Measurements from ENCODE around the gene AAMDC. TPM values are rescaled to one million over a fixed set of nuclear protein-coding genes. Genes with fewer than 3 reads are reported as not detected.
A peak's percentile ranks its signal among the peaks of the same experiment; 100 is the strongest.

Gene AAMDC
- 13.1 and 19.0 TPM in 2 replicates for total RNA-seq (2014; rRNA removed; shearing (Covaris generic))

DNA sequence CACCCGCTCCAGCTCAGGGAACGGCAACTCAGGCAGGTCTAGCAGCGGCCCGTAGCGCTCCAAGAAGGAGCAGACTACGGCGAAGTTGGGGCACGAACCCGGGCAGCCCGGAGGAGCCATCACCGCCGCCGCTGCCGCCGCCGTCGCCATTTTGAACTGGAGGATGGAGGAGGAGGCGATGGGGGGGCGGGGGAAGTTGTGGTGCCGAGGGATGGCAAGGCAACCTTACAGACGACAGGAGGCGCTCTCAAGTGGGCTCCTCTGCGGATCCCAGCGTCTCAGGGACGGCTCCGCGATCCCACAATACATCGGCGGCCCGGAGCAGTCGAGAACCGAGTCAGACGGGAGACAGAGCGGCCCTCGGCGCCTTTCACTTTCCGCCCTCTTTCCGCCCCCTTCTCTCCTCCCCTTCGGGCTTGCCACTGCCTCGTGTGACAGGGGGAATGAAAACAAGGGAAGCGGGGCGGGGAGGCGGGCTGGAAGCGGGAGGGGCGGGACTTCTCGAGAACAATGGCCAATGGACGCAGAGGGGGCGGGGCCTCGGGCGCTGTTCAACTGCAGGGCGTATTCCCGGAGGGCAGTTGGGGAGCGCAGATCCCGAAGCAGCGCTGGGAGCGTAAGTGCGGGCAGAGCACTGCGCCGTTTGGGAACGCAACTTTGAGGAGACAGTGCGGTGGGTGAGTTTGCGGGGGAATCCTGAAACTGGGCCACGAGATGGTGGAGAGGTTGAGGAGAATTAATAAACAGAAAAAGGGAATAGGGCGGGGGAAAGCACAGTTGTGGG, at the start of gene AAMDC, which contains the start of gene RSF1:
AAMDC (plus strand) TSS at position 580 of the 784 bp plus-strand sequence. CDS start 21,353 bp downstream, outside the sequence.
RSF1 (minus strand) TSS at position 158 of the 784 bp plus-strand sequence; CDS start at position 150, 8 bp downstream.
- peak; percentile 94 for DNase-seq

DNA sequence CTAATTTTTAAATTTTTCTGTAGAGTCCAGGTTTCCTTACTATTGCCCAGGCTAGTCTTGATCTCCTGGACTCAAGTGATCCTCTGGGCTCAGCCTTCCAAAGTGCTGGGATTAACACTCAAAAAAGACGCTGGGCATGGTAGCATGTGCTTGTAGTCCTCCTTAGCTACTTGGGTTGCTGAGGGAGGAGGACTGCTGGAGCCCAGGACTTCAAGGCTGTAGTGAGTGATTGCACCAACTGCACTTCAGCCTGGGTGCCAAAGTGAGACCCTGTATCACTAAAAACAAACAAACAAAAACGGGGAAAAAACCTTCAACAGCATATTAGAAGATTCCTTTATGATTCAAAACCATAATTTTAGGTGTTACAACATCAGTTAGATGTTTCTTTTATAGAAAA, 45.0 kb upstream of the AAMDC start:
- Histone ChIP-seq H3K27me3 (ENCODE audit: control insufficient read depth, insufficient read depth, low read length) (no peaks in the 10 kb centered on the region), H3K4me3 (ENCODE audit: insufficient read depth, low read depth, low read length) (no peak overlapping the region), H3K36me3 (replicated peaks; ENCODE audit: control insufficient read depth, insufficient read depth, low read length) (no peaks in the 10 kb centered on the region)
- no peak for DNase-seq

More for the DNA sequence above, at the start of gene AAMDC, which contains the start of gene RSF1:
- Histone ChIP-seq H3K27me3 (ENCODE audit: control insufficient read depth, insufficient read depth, low read length) (no peaks in the 10 kb centered on the region; the same call in 1 of the 2 replicates), H3K36me3 (replicated peaks; ENCODE audit: control insufficient read depth, insufficient read depth, low read length) (no peaks in the 10 kb centered on the region), H3K4me3 (ENCODE audit: insufficient read depth, low read depth, low read length) (peak within 1 kb of the TSS; percentile 99)

DNA sequence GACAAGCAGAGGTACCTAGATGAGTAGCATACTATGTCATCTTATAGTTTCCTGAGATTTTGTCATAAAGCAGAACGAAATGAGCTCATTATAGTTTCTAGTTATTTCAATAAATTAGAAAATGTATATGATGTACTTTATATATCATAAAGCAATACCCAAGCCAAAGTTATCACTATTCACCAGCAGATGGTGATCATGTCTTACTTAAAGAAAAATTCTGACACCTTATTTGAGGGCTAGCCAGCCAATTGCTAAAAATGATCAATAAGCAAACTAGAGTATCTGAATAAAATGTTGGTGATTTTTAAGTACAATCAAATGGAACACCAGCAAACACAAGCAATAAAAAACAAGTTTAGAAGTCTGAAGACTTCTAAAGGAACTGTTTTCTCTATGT, 44.5 kb upstream of the AAMDC start:
- Histone ChIP-seq H3K27me3 (ENCODE audit: control insufficient read depth, insufficient read depth, low read length) (no peaks in the 10 kb centered on the region), H3K36me3 (replicated peaks; ENCODE audit: control insufficient read depth, insufficient read depth, low read length) (no peaks in the 10 kb centered on the region)
- DNase-seq: no peak

DNA sequence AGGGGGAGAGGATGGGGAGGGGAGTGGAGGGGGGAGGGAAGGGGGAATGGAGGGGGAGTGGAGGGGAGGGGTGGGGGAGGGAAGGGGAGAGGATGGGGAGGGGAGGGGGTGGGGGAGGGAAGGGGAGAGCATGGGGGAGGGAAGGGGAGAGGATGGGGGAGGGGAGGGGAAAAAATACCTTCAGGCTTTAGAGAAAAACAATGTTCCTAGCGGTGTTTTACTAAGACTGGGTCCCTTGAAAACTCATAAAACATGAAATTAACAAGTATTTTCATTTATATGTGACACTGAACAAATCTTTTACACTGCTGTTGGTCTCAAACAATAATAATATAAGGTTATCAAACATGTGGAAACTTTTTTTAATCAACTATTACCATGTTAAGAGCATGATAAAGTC, 42.8 kb upstream of the AAMDC start:
- Histone ChIP-seq H3K4me3 (ENCODE audit: insufficient read depth, low read depth, low read length) (no peak overlapping the region), H3K27me3 (ENCODE audit: control insufficient read depth, insufficient read depth, low read length) (no peaks in the 10 kb centered on the region), H3K36me3 (replicated peaks; ENCODE audit: control insufficient read depth, insufficient read depth, low read length) (no peaks in the 10 kb centered on the region)
- DNase-seq: no peak

More for the DNA sequence above, 44.5 kb upstream of the AAMDC start:
- no peak overlapping the region for H3K4me3 ChIP-seq (ENCODE audit: insufficient read depth, low read depth, low read length)

DNA sequence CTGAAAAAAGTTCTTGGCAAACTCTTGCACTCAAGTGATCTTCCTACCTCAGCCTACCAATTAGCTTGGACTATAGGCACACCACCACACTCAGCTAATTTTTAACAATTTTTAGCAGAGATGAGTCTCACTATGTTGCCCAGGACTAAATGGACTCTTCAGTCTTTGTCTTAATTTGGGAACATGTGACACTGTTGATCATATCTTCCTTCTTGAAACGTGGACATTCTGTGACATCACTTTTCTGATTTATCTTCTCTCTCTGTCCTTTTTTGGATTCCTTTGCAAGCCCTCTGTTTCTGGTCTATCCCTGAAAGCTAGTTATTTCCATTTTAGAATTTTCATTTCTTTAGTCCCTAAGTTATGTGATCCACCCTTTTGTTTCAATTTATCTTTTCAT, 42.4 kb upstream of the AAMDC start:
- no peak for DNase-seq
- Histone ChIP-seq H3K27me3 (ENCODE audit: control insufficient read depth, insufficient read depth, low read length) (no peaks in the 10 kb centered on the region), H3K4me3 (ENCODE audit: insufficient read depth, low read depth, low read length) (no peak overlapping the region), H3K36me3 (replicated peaks; ENCODE audit: control insufficient read depth, insufficient read depth, low read length) (no peaks in the 10 kb centered on the region)

- Histone ChIP-seq H3K4me3 (ENCODE audit: insufficient read depth, low read depth, low read length) (no peak overlapping the region), H3K27me3 (ENCODE audit: control insufficient read depth, insufficient read depth, low read length) (no peaks in the 10 kb centered on the region), H3K36me3 (replicated peaks; ENCODE audit: control insufficient read depth, insufficient read depth, low read length) (no peaks in the 10 kb centered on the region)
- DNase-seq: peak; percentile 32
These were observed 41.0 kb upstream of the AAMDC start for GRCh38 chr11:77779935-77780334.

- no peaks in the 10 kb centered on the region for H3K27me3 ChIP-seq (ENCODE audit: control insufficient read depth, insufficient read depth, low read length)
- H3K4me3 ChIP-seq (ENCODE audit: insufficient read depth, low read depth, low read length): no peak overlapping the region
- no peaks in the 10 kb centered on the region for H3K36me3 ChIP-seq (replicated peaks; ENCODE audit: control insufficient read depth, insufficient read depth, low read length)
- no peak for DNase-seq
These were observed 37.9 kb upstream of the AAMDC start for GRCh38 chr11:77783025-77783424.

DNA sequence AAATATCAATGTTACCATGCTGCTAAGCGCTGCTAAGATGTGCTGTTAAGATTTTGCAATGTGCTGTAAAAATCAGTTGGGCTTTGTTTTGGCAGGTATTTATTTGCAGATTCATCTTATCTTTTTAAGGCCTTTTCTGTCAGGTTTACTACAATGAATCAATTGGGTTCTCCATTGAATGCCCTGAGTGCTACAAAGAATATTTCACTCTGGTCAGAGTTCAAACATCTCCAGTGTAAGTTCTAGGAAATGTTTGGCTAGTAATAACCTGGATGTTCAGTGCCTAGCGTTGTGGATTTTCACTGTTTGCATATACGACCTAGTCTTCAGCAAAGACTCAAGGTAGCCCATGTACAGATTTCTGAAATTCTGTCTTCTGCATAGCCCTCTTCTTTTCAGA, 36.4 kb upstream of the AAMDC start:
- Histone ChIP-seq H3K27me3 (ENCODE audit: control insufficient read depth, insufficient read depth, low read length) (no peaks in the 10 kb centered on the region), H3K4me3 (ENCODE audit: insufficient read depth, low read depth, low read length) (no peak overlapping the region), H3K36me3 (replicated peaks; ENCODE audit: control insufficient read depth, insufficient read depth, low read length) (no peaks in the 10 kb centered on the region; the same call in 1 of the 2 replicates)
- DNase-seq: no peak

- Histone ChIP-seq H3K4me3 (ENCODE audit: insufficient read depth, low read depth, low read length) (no peak overlapping the region), H3K27me3 (ENCODE audit: control insufficient read depth, insufficient read depth, low read length) (no peaks in the 10 kb centered on the region), H3K36me3 (replicated peaks; ENCODE audit: control insufficient read depth, insufficient read depth, low read length) (peaks cover 1% of the 10 kb centered on the region)
- DNase-seq: peak; percentile 35
These were observed 31.7 kb upstream of the AAMDC start for GRCh38 chr11:77789061-77789730.

- peak; percentile 23 for DNase-seq
- Histone ChIP-seq H3K27me3 (ENCODE audit: control insufficient read depth, insufficient read depth, low read length) (no peaks in the 10 kb centered on the region), H3K36me3 (replicated peaks; ENCODE audit: control insufficient read depth, insufficient read depth, low read length) (peaks cover 1% of the 10 kb centered on the region), H3K4me3 (ENCODE audit: insufficient read depth, low read depth, low read length) (no peak overlapping the region)
These were observed 31.0 kb upstream of the AAMDC start for GRCh38 chr11:77789731-77790476.

DNA sequence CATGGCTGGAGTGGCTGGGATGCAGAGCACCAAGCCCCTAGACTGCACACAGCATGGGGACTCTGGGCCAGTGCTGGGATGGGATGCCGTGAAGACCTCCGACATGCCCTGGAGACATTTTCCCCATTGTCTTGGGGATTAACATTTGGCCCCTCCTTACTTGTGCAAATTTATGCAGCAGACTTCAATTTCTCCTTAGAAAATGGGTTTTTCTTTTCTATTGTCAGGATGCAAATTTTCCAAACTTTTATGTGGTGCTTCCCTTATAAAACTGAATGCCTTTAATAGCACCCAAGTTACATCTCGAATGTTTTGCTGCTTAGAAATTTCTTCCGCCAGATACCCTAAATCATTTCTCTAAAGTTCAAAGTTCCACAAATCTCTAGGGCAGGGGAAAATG, 29.6 kb upstream of the AAMDC start:
- no peaks in the 10 kb centered on the region for H3K27me3 ChIP-seq (ENCODE audit: control insufficient read depth, insufficient read depth, low read length)
- no peak overlapping the region for H3K4me3 ChIP-seq (ENCODE audit: insufficient read depth, low read depth, low read length)
- H3K36me3 ChIP-seq (replicated peaks; ENCODE audit: control insufficient read depth, insufficient read depth, low read length): peaks cover 1% of the 10 kb centered on the region
- DNase-seq: no peak

- DNase-seq: no peak
- Histone ChIP-seq H3K4me3 (ENCODE audit: insufficient read depth, low read depth, low read length) (no peak overlapping the region), H3K27me3 (ENCODE audit: control insufficient read depth, insufficient read depth, low read length) (no peaks in the 10 kb centered on the region), H3K36me3 (replicated peaks; ENCODE audit: control insufficient read depth, insufficient read depth, low read length) (peaks cover 1% of the 10 kb centered on the region)
These were observed 27.0 kb upstream of the AAMDC start for GRCh38 chr11:77793972-77794371.

DNA sequence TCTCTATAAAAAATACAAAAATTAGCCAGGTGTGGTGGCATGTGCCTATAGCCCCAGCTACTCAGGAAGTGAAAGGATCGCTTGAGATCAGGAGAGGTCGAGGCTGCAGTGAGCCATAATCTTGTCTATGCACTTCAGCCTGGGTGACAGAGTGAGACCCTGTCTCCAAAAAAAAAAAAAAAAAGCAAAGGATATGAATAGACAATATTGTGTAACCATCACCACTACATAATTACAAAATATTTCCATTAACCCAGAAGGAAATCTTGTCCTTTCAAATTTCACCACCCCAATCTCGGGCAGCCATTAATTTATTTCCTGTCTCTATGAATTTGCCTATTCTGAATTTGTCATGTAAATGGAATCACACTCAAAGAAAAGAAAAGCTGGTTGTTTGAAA, 21.6 kb upstream of the AAMDC start:
- DNase-seq: no peak
- no peak overlapping the region for H3K4me3 ChIP-seq (ENCODE audit: insufficient read depth, low read depth, low read length)
- H3K36me3 ChIP-seq (replicated peaks; ENCODE audit: control insufficient read depth, insufficient read depth, low read length): no peaks in the 10 kb centered on the region; the same call in 1 of the 2 replicates
- no peaks in the 10 kb centered on the region for H3K27me3 ChIP-seq (ENCODE audit: control insufficient read depth, insufficient read depth, low read length)

DNA sequence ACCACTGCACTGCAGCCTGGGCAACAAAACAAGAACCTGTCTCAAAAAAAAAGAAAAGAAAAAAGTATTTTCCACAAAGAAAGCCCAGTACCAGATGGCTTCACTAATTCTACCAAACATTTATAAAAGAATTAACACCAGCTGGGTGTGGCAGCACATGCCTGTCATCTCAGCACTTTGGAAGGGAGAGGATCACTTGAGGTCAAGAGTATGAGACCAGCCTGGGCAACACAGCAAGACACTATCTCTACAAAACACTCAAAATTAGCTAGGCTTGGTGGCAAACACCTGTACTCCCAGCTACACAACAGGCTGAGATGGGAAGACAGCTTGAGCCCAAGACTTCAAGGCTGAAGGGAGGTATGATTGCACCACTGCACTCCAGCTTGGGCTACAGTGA, 20.5 kb upstream of the AAMDC start:
- Histone ChIP-seq H3K27me3 (ENCODE audit: control insufficient read depth, insufficient read depth, low read length) (no peaks in the 10 kb centered on the region), H3K4me3 (ENCODE audit: insufficient read depth, low read depth, low read length) (no peak overlapping the region), H3K36me3 (replicated peaks; ENCODE audit: control insufficient read depth, insufficient read depth, low read length) (no peaks in the 10 kb centered on the region; the same call in 1 of the 2 replicates)
- no peak for DNase-seq

Measured in H7 (cell line).